Glutamatergic neuron (in vitro differentiated cells): Measurements from ENCODE around the gene PTPRM. TPM values are rescaled to one million over a fixed set of nuclear protein-coding genes. Genes with fewer than 3 reads are reported as not detected.

ENCODE experiments used
- DNase-seq: peaks from one replicate; pipeline ENCODE4 v3.0.0; 2022
- H3K27ac Mint-ChIP-seq: one replicate; pipeline ENCODE4 v1.8.0; 2020; ENCODE audit warnings: mild to moderate bottlenecking, mixed read lengths, inconsistent platforms; ENCODE audit not compliant: unreplicated experiment
- H3K27me3 Mint-ChIP-seq: one replicate; pipeline ENCODE4 v1.8.0; 2020; ENCODE audit warnings: mild to moderate bottlenecking, moderate library complexity, mixed read lengths, inconsistent platforms; ENCODE audit not compliant: unreplicated experiment
- H3K36me3 Mint-ChIP-seq: one replicate; pipeline ENCODE4 v1.8.0; 2020; ENCODE audit warnings: mild to moderate bottlenecking, mixed read lengths, inconsistent platforms; ENCODE audit not compliant: unreplicated experiment
- H3K4me1 Mint-ChIP-seq: one replicate; pipeline ENCODE4 v1.8.0; 2020; ENCODE audit warnings: mild to moderate bottlenecking, low read depth, mixed read lengths, inconsistent platforms; ENCODE audit not compliant: unreplicated experiment
- H3K4me3 Mint-ChIP-seq: one replicate; pipeline ENCODE4 v1.8.0; 2020; ENCODE audit warnings: mild to moderate bottlenecking, mixed read lengths, inconsistent platforms; ENCODE audit not compliant: unreplicated experiment
- H3K9me3 Mint-ChIP-seq: one replicate; pipeline ENCODE4 v1.8.0; 2020; ENCODE audit warnings: mild to moderate bottlenecking, moderate library complexity, mixed read lengths, inconsistent platforms; ENCODE audit not compliant: unreplicated experiment
- CTCF ChIP-seq: fragments of 200-600 bp; sonication (generic); IDR thresholded peaks from one replicate; pipeline ENCODE4 v1.5.0; 2021; ENCODE audit not compliant: partially characterized antibody, unreplicated experiment
- total RNA-seq: library from RNA; stranded (reverse); fragmentation: NEBNext Ultra II Directional; extraction: Animal tissue kit (Norgen Biotek cat#: 25700); gene quantifications from one replicate; pipeline ENCODE4 v1.2.1, GENCODE V29; 2021; ENCODE audit not compliant: unreplicated experiment

The PTPRM gene
- total RNA-seq, 1 donor from 2014 or later: 23.9 TPM

- Mint-ChIP-seq H3K27me3 (no peaks in the 10 kb centered on the region), H3K36me3 (no peaks in the 10 kb centered on the region), H3K9me3 (peaks cover 2% of the 10 kb centered on the region), H3K27ac (no peak overlapping the region), H3K4me3 (no peak overlapping the region), H3K4me1 (peaks cover 14% of the 10 kb centered on the region)
- TF ChIP-seq CTCF: no peak
- DNase-seq: no peak
These were observed 444.2 kb downstream of the PTPRM start for GRCh38 chr18:8011361-8011760.

GRCh38 chr18:8011906-8012305 lies 444.8 kb downstream of the PTPRM start:
- Mint-ChIP-seq H3K4me1 (peaks cover 14% of the 10 kb centered on the region), H3K27ac (no peak overlapping the region), H3K9me3 (peaks cover 2% of the 10 kb centered on the region), H3K27me3 (no peaks in the 10 kb centered on the region), H3K4me3 (no peak overlapping the region), H3K36me3 (no peaks in the 10 kb centered on the region)
- no peak for DNase-seq
- TF ChIP-seq CTCF: no peak

GRCh38 chr18:8018701-8019331 lies 451.7 kb downstream of the PTPRM start:
- Mint-ChIP-seq H3K4me1 (no peaks in the 10 kb centered on the region), H3K27ac (no peak overlapping the region), H3K27me3 (peaks cover 1% of the 10 kb centered on the region), H3K36me3 (no peaks in the 10 kb centered on the region), H3K4me3 (no peak overlapping the region), H3K9me3 (no peaks in the 10 kb centered on the region)
- no peak for TF ChIP-seq CTCF
- no peak for DNase-seq

GRCh38 chr18:8019600-8019999 lies 452.5 kb downstream of the PTPRM start:
- DNase-seq: no peak
- Mint-ChIP-seq H3K4me3 (no peak overlapping the region), H3K9me3 (no peaks in the 10 kb centered on the region), H3K36me3 (no peaks in the 10 kb centered on the region), H3K4me1 (no peaks in the 10 kb centered on the region), H3K27ac (no peak overlapping the region), H3K27me3 (peaks cover 1% of the 10 kb centered on the region)
- TF ChIP-seq CTCF: no peak

GRCh38 chr18:8020132-8020846 lies 453.2 kb downstream of the PTPRM start:
- no peaks in the 10 kb centered on the region for H3K4me1 Mint-ChIP-seq

More at GRCh38 chr18:8020132-8020846, 453.2 kb downstream of the PTPRM start:
- no peak for DNase-seq
- TF ChIP-seq CTCF: no peak
- no peaks in the 10 kb centered on the region for H3K9me3 Mint-ChIP-seq
- peaks cover 1% of the 10 kb centered on the region for H3K27me3 Mint-ChIP-seq
- no peak overlapping the region for H3K27ac Mint-ChIP-seq
- H3K4me3 Mint-ChIP-seq: no peak overlapping the region
- no peaks in the 10 kb centered on the region for H3K36me3 Mint-ChIP-seq
